Inflammatory macrophage (primary cell): ENCODE results near the gene ASMTL.
A peak's percentile ranks its signal among the peaks of the same experiment; 100 is the strongest.
"Not testable (repeated sequence)": the region's sequence is repeated elsewhere in the genome, so short reads cannot be mapped to it uniquely, and the experiment has no call there.

Experiments
- DNase-seq, 2 donors: peaks; one replicate each; pipeline ENCODE4 v3.0.0-alpha.2; 2020 to 2022
- total RNA-seq, 18 experiments: gene quantifications; one replicate each; lab custom pipeline; 2026; ENCODE audit warnings: mixed read lengths in 6 of 18, inconsistent platforms in 2 of 18; lab: John Stamatoyannopoulos, UW

ASMTL gene
- 3.9 to 11.1 (median 8.1) reads per million in 18 experiments for total RNA-seq

GRCh38 chrX:1452516-1453394 lies at the start of gene ASMTL:
TSS of gene ASMTL (minus strand) at chrX:1452909. CDS start at chrX:1452840, 69 bp downstream.
- DNase-seq, result peak; percentile 99 to 100

DNA sequence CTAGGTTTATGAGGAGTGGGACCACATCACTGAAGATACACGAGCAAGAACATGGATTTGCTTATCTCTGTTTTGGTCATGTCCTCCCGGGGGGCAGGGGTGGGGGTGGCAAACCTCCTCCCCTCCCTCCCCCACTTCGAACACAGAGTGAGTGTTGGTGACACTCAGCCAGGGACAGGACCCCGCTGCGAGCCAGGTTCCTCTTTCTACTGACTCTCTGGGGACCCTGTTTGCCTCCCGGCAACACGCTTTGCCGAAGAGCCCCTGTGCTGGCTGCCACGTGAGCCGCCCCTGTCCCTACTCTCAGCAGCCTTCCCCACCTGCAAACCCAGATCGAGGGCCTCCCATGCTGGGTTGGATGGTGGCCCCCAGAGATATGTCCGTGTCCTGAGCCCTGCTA lies 49.5 kb upstream of the ASMTL start:
- no peak for DNase-seq

DNA sequence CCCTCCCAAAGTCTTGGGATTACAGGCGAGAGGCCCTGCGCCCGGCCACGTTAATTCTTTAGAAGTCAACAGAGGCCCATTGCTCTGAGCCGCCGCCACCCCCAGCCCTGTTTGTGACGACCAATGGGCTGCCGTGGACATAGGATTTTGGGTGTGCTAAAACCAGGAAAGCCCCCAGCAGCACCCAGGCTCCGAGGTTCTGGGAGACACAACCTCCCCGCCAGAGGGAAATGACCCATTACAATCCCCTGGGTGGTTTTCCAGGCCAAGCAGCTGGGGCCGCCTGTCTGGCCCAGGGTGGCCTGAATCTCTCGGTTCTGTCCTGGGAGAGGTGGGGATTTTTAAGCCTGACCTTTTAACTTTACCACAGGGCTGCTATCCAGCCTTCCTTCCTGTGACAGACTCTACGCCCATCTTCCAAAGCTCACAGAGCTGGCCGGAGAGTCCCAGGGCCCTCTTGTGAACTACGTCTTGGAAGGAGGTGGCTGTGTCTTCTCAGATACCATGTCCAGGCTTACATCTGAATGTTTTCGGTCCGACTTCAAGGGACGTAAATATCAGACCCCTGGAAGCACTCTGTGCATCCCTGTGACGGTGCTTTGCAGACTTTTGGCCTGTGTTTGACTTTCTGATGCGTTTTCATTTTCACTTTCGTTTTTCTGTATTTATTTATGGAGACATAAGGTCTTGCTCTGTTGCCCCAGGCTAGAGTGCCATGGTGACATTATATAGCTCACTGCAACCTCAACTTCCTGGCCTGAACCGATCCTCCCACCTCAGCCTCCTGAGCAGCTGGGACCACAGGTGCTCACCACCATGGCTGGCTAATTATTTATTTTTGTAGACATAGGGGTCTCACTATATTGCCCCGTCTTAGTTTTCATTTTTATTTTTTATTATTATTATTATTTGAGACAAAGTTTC lies 48.3 kb upstream of the ASMTL start:
- no peak for DNase-seq

- no peak for DNase-seq
These were observed 43.4 kb upstream of the ASMTL start for GRCh38 chrX:1496076-1496475.

DNA sequence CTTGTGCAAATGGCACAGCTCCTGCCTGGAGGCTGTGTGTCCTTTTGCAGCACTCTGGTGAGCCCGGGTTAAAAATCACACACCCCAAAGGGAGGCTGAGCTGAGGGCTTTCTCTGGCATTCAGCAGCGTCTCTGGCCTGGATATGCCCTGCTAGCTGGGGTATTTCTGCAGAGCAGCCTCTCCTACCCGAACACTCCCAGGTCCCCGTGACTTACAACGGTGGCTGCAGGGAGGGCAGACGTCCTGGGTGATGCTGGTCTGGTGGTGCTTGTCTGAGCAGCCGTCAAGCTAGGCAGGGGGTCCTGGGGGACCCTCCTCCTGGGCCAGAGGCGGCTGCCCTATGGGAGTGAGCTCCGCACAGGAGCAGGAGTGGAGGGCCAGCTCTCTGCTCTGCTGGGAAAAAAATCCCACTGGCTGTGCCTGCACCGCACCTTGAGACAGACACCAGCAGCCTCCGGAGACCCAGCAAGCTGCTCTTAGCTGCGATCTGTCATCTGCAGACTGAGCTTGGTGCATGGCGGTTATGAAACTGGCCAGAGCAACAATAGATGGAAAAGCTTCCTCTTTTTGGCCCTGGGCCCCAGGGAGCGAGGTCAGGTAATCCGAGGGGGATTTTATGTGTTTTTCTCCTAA lies 41.3 kb upstream of the ASMTL start:
- DNase-seq, result peak; percentile 61 to 78

GRCh38 chrX:1493412-1493811 lies 40.7 kb upstream of the ASMTL start:
- DNase-seq, result no peak

DNA sequence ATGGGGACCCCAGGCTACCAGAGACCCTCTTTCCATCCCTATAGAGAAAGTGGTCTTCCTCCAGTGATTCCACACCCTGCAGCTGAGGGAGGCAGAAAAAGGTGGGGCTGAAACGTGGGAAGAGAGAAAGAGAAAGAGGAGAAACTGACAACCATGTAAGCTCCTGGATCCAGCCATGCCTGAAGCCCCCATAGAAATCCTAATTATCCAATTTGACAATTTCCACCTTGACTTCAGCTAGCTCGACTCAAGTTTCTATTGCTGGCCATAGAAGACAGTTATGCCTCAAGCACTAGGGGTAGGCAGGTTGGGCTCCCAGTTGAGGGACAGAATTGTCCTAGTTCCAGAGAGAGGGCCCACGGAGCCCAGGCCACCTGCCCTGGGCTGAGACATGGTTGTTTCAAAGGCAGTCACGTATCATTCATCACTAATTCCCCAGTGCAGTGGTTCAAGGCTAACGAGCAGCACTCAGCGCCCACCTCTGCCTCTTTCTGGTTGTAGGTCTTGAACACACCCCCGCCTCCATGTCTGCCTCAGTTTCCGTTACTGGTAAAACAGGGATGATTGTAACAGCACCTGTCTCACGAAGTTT lies 39.8 kb upstream of the ASMTL start:
- DNase-seq, result no peak

DNA sequence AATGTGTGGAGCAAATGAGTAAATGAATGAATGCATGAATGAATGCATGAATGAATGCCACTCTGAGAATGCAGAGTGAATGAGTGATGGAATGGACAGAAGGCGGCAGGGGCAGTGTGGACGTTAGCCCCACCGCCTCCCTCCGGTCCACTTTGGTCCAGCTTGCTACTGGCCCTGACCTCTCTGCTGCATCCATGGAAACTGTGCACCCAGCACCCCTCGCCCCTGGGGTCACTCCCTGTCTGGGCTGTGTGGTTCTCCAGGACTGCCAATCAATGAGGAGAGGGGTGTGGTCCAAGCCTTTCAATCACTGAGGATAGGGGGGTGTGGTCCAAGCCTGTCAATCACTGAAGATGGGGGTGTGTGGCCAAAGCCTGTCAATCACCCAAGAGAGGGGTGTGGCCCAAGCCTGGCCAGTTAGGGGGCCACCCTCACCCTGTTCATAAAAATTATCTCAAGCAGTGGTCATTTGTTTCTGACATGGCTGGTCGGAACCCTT lies 39.2 kb upstream of the ASMTL start:
- DNase-seq, result peak in 1 of 2 donors; percentile 31

- DNase-seq, result not testable (repeated sequence)
These were observed 38.5 kb upstream of the ASMTL start for GRCh38 chrX:1491248-1491647.

GRCh38 chrX:1490723-1491122 lies 38.0 kb upstream of the ASMTL start:
- not testable (repeated sequence) for DNase-seq

DNA sequence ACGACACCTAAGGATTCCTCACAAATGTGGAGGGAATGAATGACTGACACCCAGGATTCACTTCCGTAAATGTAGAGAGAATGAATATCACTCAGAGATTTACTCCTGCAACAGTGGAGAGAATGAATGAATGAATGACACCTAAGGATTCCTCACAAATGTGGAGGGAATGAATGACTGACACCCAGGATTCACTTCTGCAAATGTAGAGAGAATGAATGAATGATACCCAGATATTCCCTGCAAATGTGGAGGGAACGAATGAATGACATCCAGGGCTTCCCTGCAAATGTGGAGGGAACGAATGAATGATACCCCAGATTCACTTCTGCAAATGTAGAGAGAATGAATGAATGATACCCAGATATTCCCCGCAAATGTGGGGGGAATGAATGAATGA lies 36.6 kb upstream of the ASMTL start:
- not testable (repeated sequence) for DNase-seq

GRCh38 chrX:1488745-1489144 lies 36.0 kb upstream of the ASMTL start:
- DNase-seq, result no peak

DNA sequence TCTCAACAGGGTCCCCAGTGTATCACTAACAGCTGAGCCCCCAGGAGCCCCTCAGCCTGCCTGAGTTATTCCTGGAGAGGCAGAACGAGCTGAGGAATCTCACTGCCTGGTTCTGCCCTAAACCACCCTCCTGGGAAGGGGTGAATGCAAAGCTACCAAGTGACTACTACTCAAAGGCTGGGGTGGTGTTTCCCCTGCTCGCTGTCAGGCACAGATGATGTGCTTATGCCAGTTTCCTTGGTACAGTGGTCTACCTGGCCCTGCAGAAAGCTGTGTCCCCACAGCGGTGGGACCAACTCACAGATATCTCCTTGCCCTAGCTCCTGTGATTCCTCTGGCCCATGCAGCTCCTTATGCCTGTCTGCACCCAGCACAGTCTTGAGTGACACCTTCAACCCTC lies 35.4 kb upstream of the ASMTL start:
- DNase-seq, result no peak

DNA sequence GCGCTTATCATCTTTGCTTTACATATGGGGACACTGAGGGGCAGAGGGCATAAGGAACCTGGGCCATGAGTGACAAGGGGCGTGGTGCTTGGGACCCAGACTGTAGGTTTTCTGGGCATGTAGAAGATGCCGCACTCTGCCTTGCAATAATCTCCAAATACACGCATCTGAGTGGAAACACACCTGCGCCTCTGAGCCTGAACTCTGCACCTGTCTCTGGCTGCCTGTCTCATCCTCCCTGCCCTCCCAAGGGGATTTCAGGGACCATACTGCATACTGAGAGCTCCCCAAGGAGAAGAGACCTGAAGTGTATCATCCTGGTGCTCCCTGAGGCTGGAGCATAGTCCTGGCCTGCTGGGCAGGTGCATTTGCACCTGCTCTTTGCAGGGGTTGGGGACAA lies 34.7 kb upstream of the ASMTL start:
- DNase-seq, result no peak

GRCh38 chrX:1486749-1487361 lies 34.1 kb upstream of the ASMTL start:
- DNase-seq, result no peak

DNA sequence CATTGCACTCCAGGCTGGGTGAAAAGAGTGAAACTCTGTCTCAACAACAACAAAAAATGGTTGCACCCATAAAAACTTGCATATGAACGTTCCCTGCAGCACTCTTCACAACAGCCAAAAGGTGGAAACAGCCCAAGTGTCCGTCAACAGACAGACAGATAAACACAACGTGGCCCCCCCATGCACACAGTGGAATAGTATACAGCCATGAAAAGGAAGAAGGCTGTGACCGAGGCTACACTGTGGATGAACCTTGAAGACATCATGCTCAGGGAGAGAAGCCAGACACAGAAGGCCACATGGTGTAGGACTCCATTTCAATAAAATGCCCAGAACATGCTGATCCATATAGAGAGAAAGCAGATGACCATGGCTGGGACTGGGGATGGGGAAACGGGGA lies 33.5 kb upstream of the ASMTL start:
- no peak for DNase-seq

DNA sequence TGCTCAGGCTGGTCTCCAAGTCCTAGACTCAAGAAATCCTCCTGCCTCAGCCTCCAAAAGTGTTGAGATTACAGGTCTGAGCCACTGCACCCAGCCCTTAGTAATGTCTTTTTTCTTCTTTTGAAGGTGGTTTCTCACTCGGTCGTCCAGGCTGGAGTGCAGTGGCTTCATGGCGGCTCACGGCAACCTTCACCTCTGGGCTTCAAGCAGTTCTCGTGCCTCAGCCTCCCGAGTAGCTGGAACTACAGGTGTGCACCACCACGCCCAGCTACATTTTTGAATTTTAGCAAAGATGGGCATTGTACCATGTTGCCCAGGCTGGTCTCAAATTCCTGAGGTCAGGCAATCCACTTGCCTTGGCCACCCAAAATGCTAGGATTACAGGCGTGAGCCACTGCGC lies 32.3 kb upstream of the ASMTL start:
- no peak for DNase-seq

GRCh38 chrX:1484638-1485019 lies 31.9 kb upstream of the ASMTL start:
- DNase-seq, result peak in 1 of 2 donors; percentile 39

GRCh38 chrX:1483843-1484637 lies 31.3 kb upstream of the ASMTL start:
- no peak for DNase-seq

DNA sequence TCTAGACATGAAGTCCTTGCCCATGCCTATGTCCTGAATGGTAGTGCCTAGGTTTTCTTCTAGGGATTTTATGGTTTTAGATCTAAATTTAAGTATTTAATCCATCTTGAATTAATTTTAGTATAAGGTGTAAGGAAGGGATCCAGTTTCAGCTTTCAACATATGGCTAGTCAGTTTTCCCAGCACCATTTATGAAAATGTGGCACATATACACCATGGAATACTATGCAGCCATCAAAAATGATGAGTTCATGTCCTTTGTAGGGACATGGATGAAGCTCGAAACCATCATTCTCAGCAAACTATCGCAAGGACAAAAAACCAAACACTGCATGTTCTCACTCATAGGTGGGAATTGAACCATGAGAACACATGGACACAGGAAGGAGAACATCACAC lies 29.8 kb upstream of the ASMTL start:
- DNase-seq, result not testable (repeated sequence)
